CD4-positive, alpha-beta T cell treated with Interleukin-21 for 1 hour (primary cell): Measurements from ENCODE around the gene GPR52.

Experiments
- DNase-seq: peaks from one replicate; pipeline ENCODE4 v3.0.0-alpha.2; 2020

The GPR52 gene

DNA sequence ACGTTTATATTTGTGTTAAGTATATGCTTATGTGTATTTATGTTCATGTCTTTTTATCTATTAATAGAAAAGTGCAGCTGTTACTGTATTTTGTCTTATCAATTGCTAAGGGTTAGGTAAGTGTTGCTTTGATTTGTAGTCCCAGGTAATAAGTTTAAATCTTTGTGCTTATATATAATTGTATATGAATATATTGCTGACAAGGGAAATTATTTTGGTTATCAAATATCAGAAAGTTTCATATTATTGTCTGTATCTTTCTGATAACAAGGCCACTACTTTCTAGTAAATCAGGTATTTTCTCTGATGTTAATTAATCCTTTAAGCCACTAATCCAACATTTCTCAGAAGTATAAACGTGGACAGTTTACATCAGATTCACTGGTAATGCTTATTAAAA lies 21.3 kb downstream of the GPR52 start:
- DNase-seq, result no peak

GRCh38 chr1:174469687-174470086 lies 21.9 kb downstream of the GPR52 start:
- DNase-seq, result no peak

DNA sequence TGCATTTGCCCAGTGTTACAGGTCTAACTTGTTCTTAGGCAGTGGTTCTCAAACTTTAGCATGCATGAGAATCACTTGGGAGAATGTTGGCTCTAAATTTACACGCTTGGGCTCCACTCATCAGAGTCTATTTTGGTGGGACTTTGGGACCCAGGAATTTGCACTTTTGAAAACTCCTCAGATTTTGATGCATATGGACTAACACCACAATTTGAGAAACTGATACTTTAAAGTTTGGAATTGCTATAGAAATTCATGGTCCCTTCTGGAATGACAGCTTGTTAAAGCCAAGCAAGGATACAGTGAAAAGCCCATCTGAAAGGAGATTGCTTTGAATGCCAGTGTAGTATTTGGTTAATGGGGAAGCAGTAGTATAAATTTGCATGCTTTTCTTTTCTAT lies 31.5 kb downstream of the GPR52 start:
- no peak for DNase-seq

DNA sequence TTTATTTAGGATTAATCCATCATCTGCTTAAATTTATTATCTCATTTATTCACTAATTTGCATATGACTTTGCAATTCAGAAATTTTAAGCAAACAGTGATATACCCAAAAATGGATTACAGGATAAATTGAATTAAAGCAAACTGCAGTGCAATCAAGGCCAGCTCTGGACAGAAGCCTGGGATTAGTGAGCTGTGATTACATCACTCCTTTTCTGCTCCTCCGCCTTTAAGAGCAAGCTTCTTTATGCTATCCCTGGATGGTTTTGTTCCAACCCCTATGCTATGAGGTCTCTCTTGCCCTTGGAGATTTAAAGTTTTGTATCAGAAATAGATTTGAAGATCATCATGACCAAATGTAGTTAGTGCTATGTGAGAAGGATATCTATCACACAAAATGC lies 32.6 kb downstream of the GPR52 start:
- no peak for DNase-seq

GRCh38 chr1:174491606-174492005 lies 43.8 kb downstream of the GPR52 start:
- DNase-seq, result no peak

GRCh38 chr1:174497478-174497877 lies 49.7 kb downstream of the GPR52 start:
- no peak for DNase-seq
